T-helper 17 cell (primary cell): Measurements from ENCODE around the gene TMC8. TPM values are rescaled to one million over a fixed set of nuclear protein-coding genes. Genes with fewer than 3 reads are reported as not detected.
"Not testable (repeated sequence)": the region's sequence is repeated elsewhere in the genome, so short reads cannot be mapped to it uniquely, and the experiment has no call there.

Experiments used
- ATAC-seq: fragments of 150-1000 bp; cut with Tn5 transposase; 2 replicates; pipeline ENCODE4 v1.10.0; 2021; ENCODE audit warnings: mild to moderate bottlenecking, moderate library complexity
- DNase-seq, 3 donors: peaks; one replicate each; pipeline versions ENCODE4 v3.0.0 to v3.0.0-alpha.2; 2020 to 2021
- H3K9me3 ChIP-seq: one replicate; pipeline ENCODE4 v1.7.0; 2013; ENCODE audit warnings: low read length, mild to moderate bottlenecking; ENCODE audit not compliant: control insufficient read depth, poor library complexity, severe bottlenecking
- H3K27ac Mint-ChIP-seq: one replicate; pipeline ENCODE4 v1.8.0; 2022; ENCODE audit warnings: mild to moderate bottlenecking, moderate library complexity, mixed read lengths
- H3K27me3 Mint-ChIP-seq: one replicate; pipeline ENCODE4 v1.8.0; 2022; ENCODE audit warnings: mixed read lengths
- H3K36me3 Mint-ChIP-seq: one replicate; pipeline ENCODE4 v1.8.0; 2022; ENCODE audit warnings: low read depth, mixed read lengths
- H3K4me1 Mint-ChIP-seq: one replicate; pipeline ENCODE4 v1.8.0; 2022; ENCODE audit warnings: mild to moderate bottlenecking, mixed read lengths
- H3K4me3 Mint-ChIP-seq: one replicate; pipeline ENCODE4 v1.8.0; 2022; ENCODE audit warnings: mild to moderate bottlenecking, moderate library complexity, mixed read lengths
- total RNA-seq, 4 donors: library from RNA in 2 of 4; stranded (reverse) in 2 of 4; gene quantifications; one replicate each; pipeline ENCODE4 v1.2.3 and lab custom pipeline; 2022 to 2026

TMC8 gene
- total RNA-seq, 2 donors from 2014 or later, result 352 to 481 TPM

- Mint-ChIP-seq H3K36me3 (peaks cover 3% of the 10 kb centered on the region), H3K4me1 (peaks cover 36% of the 10 kb centered on the region), H3K27me3 (no peaks in the 10 kb centered on the region), H3K27ac (peak overlapping the region; percentile 92), H3K4me3 (peak overlapping the region; percentile 80)
- no peaks in the 10 kb centered on the region for H3K9me3 ChIP-seq
- DNase-seq, result peak; percentile 67 to 83 (median 72)
- ATAC-seq, result peak; percentile 84
These were observed 17.8 kb upstream of the TMC8 start for GRCh38 chr17:78112518-78113471.

- no peak for DNase-seq
- Mint-ChIP-seq H3K27me3 (no peaks in the 10 kb centered on the region), H3K4me3 (peak overlapping the region; percentile 45), H3K4me1 (peaks cover 34% of the 10 kb centered on the region), H3K27ac (peak overlapping the region; percentile 92), H3K36me3 (peaks cover 3% of the 10 kb centered on the region)
- no peaks in the 10 kb centered on the region for H3K9me3 ChIP-seq
- ATAC-seq, result peak; percentile 43
These were observed 16.5 kb upstream of the TMC8 start for GRCh38 chr17:78113804-78114785.

GRCh38 chr17:78114831-78115723 lies 15.5 kb upstream of the TMC8 start:
- H3K9me3 ChIP-seq, result no peaks in the 10 kb centered on the region
- DNase-seq, result no peak
- Mint-ChIP-seq H3K4me1 (peaks cover 34% of the 10 kb centered on the region), H3K36me3 (peaks cover 3% of the 10 kb centered on the region), H3K27me3 (no peaks in the 10 kb centered on the region), H3K4me3 (no peak overlapping the region), H3K27ac (peak overlapping the region; percentile 92)
- ATAC-seq, result no peak

GRCh38 chr17:78115803-78116202 lies 14.8 kb upstream of the TMC8 start:
- H3K27ac Mint-ChIP-seq, H3K36me3 Mint-ChIP-seq, H3K4me3 Mint-ChIP-seq, H3K9me3 ChIP-seq, ATAC-seq, DNase-seq, H3K27me3 Mint-ChIP-seq: not testable (repeated sequence)
- peaks cover 37% of the 10 kb centered on the region for H3K4me1 Mint-ChIP-seq

GRCh38 chr17:78116411-78116810 lies 14.2 kb upstream of the TMC8 start:
- no peaks in the 10 kb centered on the region for H3K9me3 ChIP-seq
- DNase-seq, result no peak
- peaks cover 40% of the 10 kb centered on the region for H3K4me1 Mint-ChIP-seq
- no peak for ATAC-seq
- no peaks in the 10 kb centered on the region for H3K27me3 Mint-ChIP-seq
- H3K27ac Mint-ChIP-seq, result no peak overlapping the region
- H3K4me3 Mint-ChIP-seq, result no peak overlapping the region
- peaks cover 7% of the 10 kb centered on the region for H3K36me3 Mint-ChIP-seq

- Mint-ChIP-seq H3K27me3 (no peaks in the 10 kb centered on the region), H3K4me3 (peak overlapping the region; percentile 50), H3K27ac (peak overlapping the region; percentile 60), H3K4me1 (peaks cover 46% of the 10 kb centered on the region), H3K36me3 (peaks cover 9% of the 10 kb centered on the region)
- no peak for ATAC-seq
- no peaks in the 10 kb centered on the region for H3K9me3 ChIP-seq
- DNase-seq, result no peak
These were observed 13.3 kb upstream of the TMC8 start for GRCh38 chr17:78117027-78117981.

- DNase-seq, result no peak
- H3K27me3 Mint-ChIP-seq, result no peaks in the 10 kb centered on the region
- no peaks in the 10 kb centered on the region for H3K9me3 ChIP-seq
- H3K4me1 Mint-ChIP-seq, result peaks cover 50% of the 10 kb centered on the region
- peak overlapping the region; percentile 60 for H3K4me3 Mint-ChIP-seq
- ATAC-seq, result no peak
- H3K27ac Mint-ChIP-seq, result no peak overlapping the region
- H3K36me3 Mint-ChIP-seq, result peaks cover 15% of the 10 kb centered on the region
These were observed 11.8 kb upstream of the TMC8 start for GRCh38 chr17:78118801-78119241.

GRCh38 chr17:78120537-78120936 lies 10.0 kb upstream of the TMC8 start:
- DNase-seq (no peak), ATAC-seq (no peak)
- Mint-ChIP-seq H3K4me3 (peak overlapping the region; percentile 93), H3K27me3 (no peaks in the 10 kb centered on the region), H3K36me3 (peaks cover 19% of the 10 kb centered on the region), H3K27ac (peak overlapping the region; percentile 92), H3K4me1 (peaks cover 46% of the 10 kb centered on the region)
- no peaks in the 10 kb centered on the region for H3K9me3 ChIP-seq

GRCh38 chr17:78120971-78121800 lies 9.4 kb upstream of the TMC8 start:
- H3K9me3 ChIP-seq, result no peaks in the 10 kb centered on the region
- no peak for DNase-seq
- Mint-ChIP-seq H3K27me3 (no peaks in the 10 kb centered on the region), H3K36me3 (peaks cover 19% of the 10 kb centered on the region), H3K4me3 (peak overlapping the region; percentile 93), H3K27ac (peak overlapping the region; percentile 92), H3K4me1 (peaks cover 49% of the 10 kb centered on the region)
- ATAC-seq, result peak; percentile 61

GRCh38 chr17:78121801-78122215 lies 8.8 kb upstream of the TMC8 start:
- peaks cover 54% of the 10 kb centered on the region for H3K4me1 Mint-ChIP-seq

More at GRCh38 chr17:78121801-78122215, 8.8 kb upstream of the TMC8 start:
- no peaks in the 10 kb centered on the region for H3K9me3 ChIP-seq
- Mint-ChIP-seq H3K27me3 (no peaks in the 10 kb centered on the region), H3K4me3 (peak overlapping the region; percentile 93), H3K27ac (peak overlapping the region; percentile 92), H3K36me3 (peaks cover 19% of the 10 kb centered on the region)
- ATAC-seq (peak; percentile 6), DNase-seq (no peak)
